ENCODE measurements around the gene BIRC3. TPM values are rescaled to one million over a fixed set of nuclear protein-coding genes. Genes with fewer than 3 reads are reported as not detected.

The BIRC3 gene
- total and polyA plus RNA-seq, 2 of the 8 experiments (the other 6 are each of a cell fraction or from before 2014, with no cell fraction given), result 0.08 to 0.20 TPM

DNA sequence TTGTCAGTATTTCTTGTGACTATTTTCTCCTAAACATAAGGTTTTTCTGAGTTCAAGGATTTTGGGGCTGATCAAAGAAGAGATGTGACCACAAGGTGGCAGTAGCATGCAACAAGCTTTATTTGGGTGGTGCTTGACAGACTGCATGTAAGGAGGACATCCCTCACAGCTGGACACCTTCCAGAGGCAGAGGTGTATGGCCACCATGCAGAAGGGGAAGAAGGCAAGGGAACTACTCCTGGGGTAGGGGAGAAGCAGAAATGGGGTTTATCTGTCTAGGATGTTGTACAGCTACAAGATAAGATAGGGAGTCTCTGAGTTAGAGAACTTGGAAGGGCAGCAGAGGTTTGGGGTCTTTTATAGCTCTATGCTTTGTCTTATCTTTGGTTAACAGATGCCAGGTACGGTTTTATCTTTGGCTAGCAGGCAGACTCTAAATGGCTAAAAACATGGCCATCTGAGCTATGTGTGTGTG, 24.6 kb downstream of the BIRC3 start:
- Histone ChIP-seq H3K56ac (replicated peaks; ENCODE audit: insufficient read length, low read depth, low read length) (no peak overlapping the region), H3K79me1 (ENCODE audit: low read depth, low read length) (no peaks in the 10 kb centered on the region), H4K8ac (ENCODE audit: extremely low read depth, insufficient read depth, low read length) (no peak overlapping the region), H3K36me3 (ENCODE audit: control insufficient read depth in 2 of 4, insufficient read depth in 4 of 4, low read length in 3 of 4) (no peaks in the 10 kb centered on the region), H2BK5ac (ENCODE audit: low read depth, low read length) (no peak overlapping the region), H2BK20ac (ENCODE audit: low read length) (no peak overlapping the region), H3K4me3 (ENCODE audit: extremely low read depth in 1 of 4, insufficient read depth in 2 of 4, low read depth in 3 of 4, low read length in 4 of 4) (no peak overlapping the region), H3K27ac (ENCODE audit: low read depth, low read length) (no peak overlapping the region), H3K79me2 (ENCODE audit: control insufficient read depth in 1 of 2, insufficient read depth in 2 of 2, low read length in 2 of 2) (no peaks in the 10 kb centered on the region), H3K23ac (ENCODE audit: insufficient read length) (no peak overlapping the region), H3K18ac (ENCODE audit: extremely low read depth, low read length) (no peak overlapping the region), H3K9me3 (ENCODE audit: insufficient read depth in 2 of 2, low read depth in 1 of 2, low read length in 1 of 2) (no peaks in the 10 kb centered on the region), H3K4ac (replicated peaks; ENCODE audit: insufficient read length, low read depth, low read length) (no peak overlapping the region), H3K9ac (replicated peaks in 1 of 4; ENCODE audit: extremely low read depth in 1 of 4, low read depth in 3 of 4, low read length in 3 of 4) (no peak overlapping the region), H4K91ac (replicated peaks; ENCODE audit: insufficient read length, low read length) (no peak overlapping the region), H3K14ac (ENCODE audit: insufficient read length) (no peak overlapping the region), H4K5ac (ENCODE audit: insufficient read length, low read depth, low read length) (no peak overlapping the region), H3K23me2 (ENCODE audit: low read depth, low read length) (no peaks in the 10 kb centered on the region; the same call in none of the 2 replicates), H3K4me1 (replicated peaks in 1 of 4; ENCODE audit: control insufficient read depth in 3 of 4, insufficient read depth in 4 of 4, low read length in 3 of 4) (peaks cover 0 to 4% (median 1%) of the 10 kb centered on the region in 4 experiments; a peak in 2 of 7 replicates), H2AK5ac (ENCODE audit: low read depth, low read length) (no peak overlapping the region), H3K27me3 (replicated peaks in 1 of 4; ENCODE audit: control insufficient read depth in 3 of 4, extremely low read depth in 1 of 4, insufficient read depth in 3 of 4, low read length in 3 of 4) (no peaks in the 10 kb centered on the region), H3K4me2 (ENCODE audit: insufficient read depth in 1 of 2, low read depth in 2 of 2, low read length in 2 of 2) (no peak overlapping the region), H4K20me1 (replicated peaks in 1 of 2; ENCODE audit: control insufficient read depth in 1 of 2, insufficient read depth in 2 of 2, low read length in 2 of 2) (no peaks in the 10 kb centered on the region), H2AFZ (ENCODE audit: low read length) (peak overlapping the region; percentile 47; the same call in 1 of the 2 replicates), H2BK12ac (ENCODE audit: low read depth, low read length) (no peak overlapping the region), H2BK15ac (ENCODE audit: low read length) (no peak overlapping the region), H2BK120ac (replicated peaks; ENCODE audit: low read depth, low read length) (no peak overlapping the region)
- WGBS, 2 experiments (ENCODE audit: extremely low coverage in 1 of 2, insufficient coverage in 1 of 2, insufficient read length in 1 of 2, insufficient replicate concordance in 2 of 2, low coverage in 1 of 2, low lambda C conversion rate in 2 of 2, missing lambda C conversion rate in 1 of 2), result 92% methylated on average over 1 of the region's 1 CpG; no CpG with 5 or more reads in 1 of the 2 experiments
- FAIRE-seq, result peak; percentile 99
- ChIA-PET POLR2A (ENCODE audit: partially characterized antibody) (interaction anchor here (0.6 to 0.8 kb wide), 4 partner anchors 21 to 111 kb away, joined by 3 to 4 read pairs (median 3); partner anchors contain the start of gene TMEM123), CTCF (ENCODE audit: partially characterized antibody) (interaction anchor here (0.6 to 3.0 kb wide), 61 partner anchors 9 to 666 kb away, joined by 3 to 34 read pairs (median 4); partner anchors contain the start of gene CFAP300)
- TF ChIP-seq SP4 (IDR thresholded peaks at IDR 0.05; ENCODE audit: low read length) (no peak), SRF (IDR thresholded peaks at IDR 0.05; ENCODE audit: low read depth, low read length) (0 out of 2 replicates have a peak, but pooled peaks have one; percentile 11), SIN3A (conservative IDR thresholded peaks at IDR 0.05 in 1 of 2, IDR thresholded peaks at IDR 0.05 in 1 of 2; ENCODE audit: low read depth in 1 of 2, low read length in 2 of 2) (peak in 1 of 2 experiments; percentile 66; a peak in 1 of 4 replicates), RAD21 (IDR thresholded peaks at IDR 0.05 in 1 of 2, conservative IDR thresholded peaks at IDR 0.05 in 1 of 2; ENCODE audit: low read depth in 2 of 2, low read length in 2 of 2) (peak; percentile 89 to 91)
- TF ChIP-seq, protein P1, sequence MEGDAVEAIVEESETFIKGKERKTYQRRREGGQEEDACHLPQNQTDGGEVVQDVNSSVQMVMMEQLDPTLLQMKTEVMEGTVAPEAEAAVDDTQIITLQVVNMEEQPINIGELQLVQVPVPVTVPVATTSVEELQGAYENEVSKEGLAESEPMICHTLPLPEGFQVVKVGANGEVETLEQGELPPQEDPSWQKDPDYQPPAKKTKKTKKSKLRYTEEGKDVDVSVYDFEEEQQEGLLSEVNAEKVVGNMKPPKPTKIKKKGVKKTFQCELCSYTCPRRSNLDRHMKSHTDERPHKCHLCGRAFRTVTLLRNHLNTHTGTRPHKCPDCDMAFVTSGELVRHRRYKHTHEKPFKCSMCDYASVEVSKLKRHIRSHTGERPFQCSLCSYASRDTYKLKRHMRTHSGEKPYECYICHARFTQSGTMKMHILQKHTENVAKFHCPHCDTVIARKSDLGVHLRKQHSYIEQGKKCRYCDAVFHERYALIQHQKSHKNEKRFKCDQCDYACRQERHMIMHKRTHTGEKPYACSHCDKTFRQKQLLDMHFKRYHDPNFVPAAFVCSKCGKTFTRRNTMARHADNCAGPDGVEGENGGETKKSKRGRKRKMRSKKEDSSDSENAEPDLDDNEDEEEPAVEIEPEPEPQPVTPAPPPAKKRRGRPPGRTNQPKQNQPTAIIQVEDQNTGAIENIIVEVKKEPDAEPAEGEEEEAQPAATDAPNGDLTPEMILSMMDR (IDR thresholded peaks at IDR 0.05; ENCODE audit: control extremely low read depth in 1 of 3, insufficient read depth in 1 of 3, low read depth in 1 of 3, low read length in 3 of 3), result peak; percentile 35 to 92 (median 81)
- peak in 1 of 2 experiments; percentile 75 for DNase-seq (ENCODE audit: low read depth in 1 of 2, low spot score in 2 of 2)
